Fibroblast of the aortic adventitia (primary cell): Measurements from ENCODE around the gene UBE3B. TPM values are rescaled to one million over a fixed set of nuclear protein-coding genes. Genes with fewer than 3 reads are reported as not detected.
A peak's percentile ranks its signal among the peaks of the same experiment; 100 is the strongest.

Experiments used
- DNase-seq: peaks from one replicate; pipeline ENCODE4 v3.0.0-alpha.2; 2010; ENCODE audit warnings: low read depth
- H3K4me3 ChIP-seq: 2 replicates; pipeline ENCODE4 v1.5.1; 2011; ENCODE audit warnings: low read depth, mild to moderate bottlenecking, control low read depth, low read length, moderate library complexity
- CTCF ChIP-seq: IDR thresholded peaks from 2 replicates; pipeline ENCODE4 v1.5.1; 2011; ENCODE audit warnings: mild to moderate bottlenecking, low read length, control low read depth, inconsistent platforms; ENCODE audit not compliant: insufficient read depth
- total RNA-seq: library from RNA; depleted of rRNA; stranded (reverse); fragments of >200 nt; gene quantifications from 2 replicates; pipeline ENCODE4 v1.2.3, GENCODE V29; 2012; ENCODE audit warnings: low replicate concordance

UBE3B gene
- total RNA-seq, 1 donor, result 43.0 TPM

GRCh38 chr12:109517619-109518018, 40.2 kb downstream of the UBE3B start:
- H3K4me3 ChIP-seq, result no peak overlapping the region
- TF ChIP-seq CTCF, result no peak
- DNase-seq, result no peak

- DNase-seq, result peak; percentile 92
- no peak overlapping the region for H3K4me3 ChIP-seq
- TF ChIP-seq CTCF, result peak; percentile 92
Observed at GRCh38 chr12:109518820-109519665, 41.6 kb downstream of the UBE3B start.

- no peak for TF ChIP-seq CTCF
- no peak for DNase-seq
Observed at GRCh38 chr12:109519787-109520186, 42.4 kb downstream of the UBE3B start.

GRCh38 chr12:109521831-109522230, 44.4 kb downstream of the UBE3B start:
- no peak overlapping the region for H3K4me3 ChIP-seq
- no peak for TF ChIP-seq CTCF
- DNase-seq, result no peak

More at GRCh38 chr12:109519787-109520186, 42.4 kb downstream of the UBE3B start:
- no peak overlapping the region for H3K4me3 ChIP-seq

GRCh38 chr12:109523071-109523470, 45.6 kb downstream of the UBE3B start:
- DNase-seq, result no peak
- no peak overlapping the region for H3K4me3 ChIP-seq
- no peak for TF ChIP-seq CTCF

- no peak overlapping the region for H3K4me3 ChIP-seq
- TF ChIP-seq CTCF, result no peak
- no peak for DNase-seq
Observed at GRCh38 chr12:109523504-109523903, 46.1 kb downstream of the UBE3B start.
